HG03025 (cell line): Measurements from ENCODE around the gene SPSB4.

ENCODE experiments used
- ATAC-seq: cut with Tn5 transposase; IDR thresholded peaks from one replicate; pipeline ENCODE4 v1.9.1; 2021; ENCODE audit warnings: mild to moderate bottlenecking, moderate library complexity; ENCODE audit not compliant: unreplicated experiment, low FRiP score

The SPSB4 gene

DNA sequence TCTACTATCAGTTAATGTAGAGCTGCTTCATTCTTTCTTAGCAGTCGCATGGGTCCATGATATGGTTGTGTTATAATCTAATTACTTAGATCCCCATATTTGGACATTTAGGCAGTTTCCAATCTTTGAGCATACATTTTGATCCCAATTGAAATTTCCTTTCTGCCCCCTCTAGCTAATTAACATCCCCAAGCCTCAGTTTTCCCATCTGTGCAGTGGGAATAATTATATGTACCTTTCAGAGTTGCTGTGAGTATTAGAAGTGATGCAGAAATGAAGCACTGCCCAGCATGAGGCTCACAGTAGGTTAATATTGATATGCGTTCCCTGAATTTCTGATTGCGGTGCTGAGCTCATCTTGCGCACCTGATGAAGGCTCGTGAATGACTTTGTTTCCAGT is 21.8 kb downstream of the SPSB4 start:
- ATAC-seq = no peak

DNA sequence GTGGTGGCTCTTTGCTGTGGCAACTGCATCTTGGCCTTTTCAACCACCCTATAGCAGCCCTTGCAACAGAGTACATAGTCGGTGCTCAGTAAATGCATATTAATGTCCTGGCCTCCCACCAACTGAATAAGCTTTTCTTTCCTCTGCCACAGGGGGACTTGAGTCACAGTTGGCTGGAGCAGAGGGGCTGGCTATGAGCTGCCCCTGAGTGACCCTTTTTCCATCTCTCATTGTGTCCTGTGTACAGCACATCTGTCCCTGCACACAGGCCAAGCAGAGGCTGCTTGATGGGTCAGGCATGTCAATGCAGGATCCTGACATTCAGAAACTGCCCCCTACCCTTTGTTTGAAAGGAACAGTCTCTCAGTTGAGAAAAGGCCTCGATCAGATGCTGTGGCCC is 22.4 kb downstream of the SPSB4 start:
- ATAC-seq = no peak

- no peak for ATAC-seq
Observed at GRCh38 chr3:141074529-141074928, 23.4 kb downstream of the SPSB4 start.

GRCh38 chr3:141076036-141076773 is 25.1 kb downstream of the SPSB4 start:
- no peak for ATAC-seq

DNA sequence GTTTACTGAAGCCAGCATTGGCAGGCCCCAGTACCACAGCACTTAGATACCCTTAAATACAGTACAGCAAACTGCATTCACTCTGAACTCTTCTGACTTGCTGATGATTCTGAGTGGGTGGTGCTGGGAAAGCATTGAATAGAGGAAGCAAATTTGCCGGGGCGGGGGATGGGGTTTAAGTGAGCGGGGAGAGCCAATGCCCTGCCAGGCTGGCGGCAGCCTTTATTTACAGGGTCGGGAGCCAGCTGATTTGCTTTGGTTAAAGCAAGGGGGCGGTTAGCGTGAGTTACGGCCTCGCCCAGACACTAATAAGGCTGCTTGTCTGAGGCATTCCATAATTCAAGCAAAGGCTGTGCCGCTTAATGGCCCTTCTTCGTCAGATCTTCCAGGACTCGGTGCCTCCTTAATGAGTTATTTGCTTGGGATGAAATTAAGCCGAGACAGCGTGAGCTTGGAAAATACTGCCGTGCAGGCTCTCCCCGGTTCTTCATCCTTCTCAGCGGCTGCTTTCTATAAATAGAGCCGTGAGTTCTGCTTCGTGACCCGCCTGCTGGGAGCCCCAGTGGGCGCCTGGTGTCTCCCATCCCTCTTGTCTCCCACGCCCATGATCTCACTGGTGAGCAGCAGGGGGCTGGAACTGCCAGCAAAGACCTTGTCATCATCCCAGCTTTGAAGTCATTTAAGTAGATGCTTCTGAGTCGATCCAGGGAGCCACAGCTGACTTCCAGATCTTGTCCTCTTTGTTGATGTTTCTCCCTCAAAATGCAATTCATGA is 25.8 kb downstream of the SPSB4 start:
- no peak for ATAC-seq

GRCh38 chr3:141077631-141078030 is 26.5 kb downstream of the SPSB4 start:
- no peak for ATAC-seq

- no peak for ATAC-seq
Observed at GRCh38 chr3:141078200-141078599, 27.1 kb downstream of the SPSB4 start.

- ATAC-seq = no peak
Observed at GRCh38 chr3:141080431-141080830, 29.3 kb downstream of the SPSB4 start.

- ATAC-seq = no peak
Observed at GRCh38 chr3:141081141-141081795, 30.1 kb downstream of the SPSB4 start.

DNA sequence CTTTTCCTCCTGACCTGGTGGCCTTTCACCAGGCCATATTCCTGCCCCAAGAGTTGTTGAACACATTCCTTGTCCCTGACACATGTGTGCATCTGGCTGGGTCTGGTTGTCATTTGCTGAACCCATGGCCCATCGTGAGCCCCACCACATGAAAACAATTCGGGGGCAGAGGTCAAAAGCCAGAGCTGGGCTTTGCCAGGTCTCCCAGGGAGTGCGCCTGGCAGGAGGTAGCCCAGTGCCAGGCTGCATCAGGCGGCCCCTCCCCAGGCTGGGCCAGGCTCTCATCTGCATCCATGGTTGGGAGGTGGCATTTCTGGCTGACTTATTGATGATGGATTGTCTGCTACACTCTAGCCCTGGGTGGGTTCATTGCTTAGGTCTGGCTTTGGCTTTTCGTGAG is 30.9 kb downstream of the SPSB4 start:
- no peak for ATAC-seq

GRCh38 chr3:141083226-141083625 is 32.1 kb downstream of the SPSB4 start:
- no peak for ATAC-seq

- no peak for ATAC-seq
Observed at GRCh38 chr3:141083836-141084649, 32.9 kb downstream of the SPSB4 start.

DNA sequence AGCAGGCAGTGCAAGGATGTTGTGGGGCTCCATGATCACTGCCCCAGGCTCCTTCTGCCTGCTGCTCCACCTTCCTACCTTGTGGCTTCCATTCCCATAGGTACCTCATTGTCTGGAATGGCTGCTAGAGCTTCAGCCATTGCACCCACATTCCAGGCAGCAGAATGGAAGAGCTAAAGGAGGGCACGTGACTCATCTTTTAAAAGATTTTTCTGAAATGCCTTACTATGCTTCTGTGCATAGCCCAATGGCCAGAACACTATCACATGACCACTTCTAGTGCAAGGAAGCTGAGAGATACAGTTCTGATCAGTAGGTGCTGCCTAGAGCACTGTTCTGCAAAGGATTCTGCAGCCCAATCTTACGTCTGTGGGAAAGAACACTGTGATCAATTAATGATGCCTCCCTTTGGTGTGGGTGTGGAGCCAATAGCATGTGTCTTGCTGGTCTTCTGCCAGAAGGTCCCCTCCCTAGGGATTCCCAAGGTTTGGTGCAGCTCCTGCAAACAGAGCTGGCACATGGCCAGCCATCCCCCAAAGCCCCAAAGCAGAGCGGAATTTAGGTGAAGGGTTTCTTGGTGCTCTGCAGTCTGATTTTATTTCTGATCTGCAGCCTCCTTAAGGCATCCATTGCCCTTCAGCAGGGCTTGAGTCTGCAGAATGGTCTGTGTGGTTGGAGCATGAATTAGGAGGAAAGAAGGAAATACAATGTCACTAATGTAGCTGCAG is 34.4 kb downstream of the SPSB4 start:
- ATAC-seq = no peak

- no peak for ATAC-seq
Observed at GRCh38 chr3:141086188-141086587, 35.0 kb downstream of the SPSB4 start.

- no peak for ATAC-seq
Observed at GRCh38 chr3:141087076-141087777, 36.1 kb downstream of the SPSB4 start.

GRCh38 chr3:141087778-141088130 is 36.6 kb downstream of the SPSB4 start:
- ATAC-seq = no peak

DNA sequence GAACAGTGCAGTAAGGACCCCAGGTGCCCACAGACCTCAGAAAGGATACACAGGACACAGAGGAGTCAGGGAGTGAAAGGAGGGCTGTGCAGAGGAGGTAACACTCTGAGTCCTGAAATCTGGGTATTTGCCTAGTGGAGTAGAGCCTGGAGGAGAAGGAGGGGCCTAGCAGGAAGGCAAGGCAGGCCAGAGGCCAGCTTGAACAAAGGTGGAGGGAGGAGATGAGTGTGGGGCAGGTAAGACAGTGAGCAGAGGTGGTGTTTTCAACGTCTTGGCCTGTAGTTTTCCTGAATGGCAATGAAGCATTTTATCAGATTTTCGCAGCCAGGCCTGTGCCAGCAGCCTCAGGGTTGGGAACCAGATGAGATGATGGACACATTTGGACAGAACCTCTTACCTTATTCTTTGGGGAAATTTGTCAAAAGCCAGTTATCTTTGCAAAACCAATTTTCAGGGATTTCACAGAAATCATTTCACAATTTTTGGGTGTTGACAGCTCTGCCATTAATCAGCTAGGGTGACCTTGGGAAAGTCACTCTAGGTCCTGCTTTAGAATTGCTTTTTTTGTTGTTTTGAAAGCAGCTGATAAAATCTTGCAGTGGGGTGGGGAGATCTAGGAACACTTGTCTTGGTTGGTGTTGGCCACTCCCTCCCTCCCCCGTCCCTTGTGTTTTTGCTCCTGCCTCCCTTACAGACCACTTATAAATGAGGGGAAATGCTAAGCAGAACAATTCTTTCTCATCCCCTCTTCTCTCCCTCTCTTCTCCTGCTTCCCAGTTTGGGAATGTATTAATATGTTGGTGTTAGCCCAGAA is 38.4 kb downstream of the SPSB4 start:
- no peak for ATAC-seq

- no peak for ATAC-seq
Observed at GRCh38 chr3:141091426-141091825, 40.3 kb downstream of the SPSB4 start.

- ATAC-seq = no peak
Observed at GRCh38 chr3:141092663-141093062, 41.5 kb downstream of the SPSB4 start.
